ENCODE measurements around the gene GPR108.

- TF ChIP-seq BHLHE40 (IDR thresholded peaks at IDR 0.05; ENCODE audit: borderline replicate concordance) (no peak), ZNF384 (IDR thresholded peaks at IDR 0.05) (no peak), ELF4 (IDR thresholded peaks at IDR 0.05) (no peak)
These were observed 7.3 kb upstream of the GPR108 start for GRCh38 chr19:6744381-6745301.
